ENCODE measurements around the gene GRIP2.

GRCh38 chr3:14494279-14494972 is 45.7 kb downstream of the GRIP2 start:
- TF ChIP-seq CTCF (IDR thresholded peaks at IDR 0.05) (no peak), EZH2 (IDR thresholded peaks at IDR 0.05) (no peak)
